GM23248 (cell line): Measurements from ENCODE around the gene ARFGEF3. TPM values are rescaled to one million over a fixed set of nuclear protein-coding genes. Genes with fewer than 3 reads are reported as not detected.
"Not testable (repeated sequence)": the region's sequence is repeated elsewhere in the genome, so short reads cannot be mapped to it uniquely, and the experiment has no call there.

ENCODE experiments used
- DNase-seq: peaks from one replicate; pipeline ENCODE4 v3.0.0-alpha.2; 2015
- H2AFZ ChIP-seq: fragments of 200-600 bp; sonication (generic); 2 replicates; pipeline ENCODE4 v1.6.1; 2016; ENCODE audit warnings: antibody characterized with exemption
- H3F3A ChIP-seq: fragments of 200-600 bp; sonication (generic); 2 replicates; pipeline ENCODE4 v1.6.1; 2016; ENCODE audit warnings: mild to moderate bottlenecking, antibody characterized with exemption, mixed run types; ENCODE audit not compliant: insufficient read depth
- H3K27ac ChIP-seq: fragments of 200-600 bp; sonication (generic); 2 replicates; pipeline ENCODE4 v1.5.1; 2016; ENCODE audit warnings: mild to moderate bottlenecking
- H3K27me3 ChIP-seq: fragments of 200-600 bp; sonication (generic); replicated peaks from 2 replicates; pipeline ENCODE4 v1.6.1; 2016; ENCODE audit warnings: mild to moderate bottlenecking; ENCODE audit not compliant: insufficient read depth
- H3K36me3 ChIP-seq: fragments of 200-600 bp; sonication (generic); 2 replicates; pipeline ENCODE4 v1.6.1; 2016; ENCODE audit warnings: low read depth, mild to moderate bottlenecking
- H3K4me1 ChIP-seq: fragments of 200-600 bp; sonication (generic); 2 replicates; pipeline ENCODE4 v1.6.1; 2016; ENCODE audit warnings: mild to moderate bottlenecking; ENCODE audit not compliant: insufficient read depth
- H3K4me2 ChIP-seq: fragments of 200-600 bp; sonication (generic); one replicate; pipeline ENCODE4 v1.6.1; 2016; ENCODE audit warnings: mild to moderate bottlenecking; ENCODE audit not compliant: unreplicated experiment
- H3K4me3 ChIP-seq: fragments of 200-600 bp; sonication (generic); 2 replicates; pipeline ENCODE4 v1.5.1; 2016; ENCODE audit warnings: mild to moderate bottlenecking
- H3K79me2 ChIP-seq: fragments of 200-600 bp; sonication (generic); 2 replicates; pipeline ENCODE4 v1.6.1; 2016; ENCODE audit warnings: mild to moderate bottlenecking; ENCODE audit not compliant: insufficient read depth
- H3K9ac ChIP-seq: fragments of 200-600 bp; sonication (generic); 2 replicates; pipeline ENCODE4 v1.6.1; 2016; ENCODE audit warnings: mild to moderate bottlenecking
- H3K9me2 ChIP-seq: fragments of 200-600 bp; sonication (generic); 2 replicates; pipeline ENCODE4 v1.6.1; 2016; ENCODE audit warnings: mixed run types, mild to moderate bottlenecking, moderate library complexity; ENCODE audit not compliant: insufficient read depth
- H3K9me3 ChIP-seq: fragments of 200-600 bp; sonication (generic); one replicate; pipeline ENCODE4 v1.6.1; 2017; ENCODE audit warnings: low read depth
- H4K20me1 ChIP-seq: fragments of 200-600 bp; sonication (generic); 2 replicates; pipeline ENCODE4 v1.6.0; 2016; ENCODE audit not compliant: insufficient read depth
- EZH2 ChIP-seq: fragments of 200-600 bp; sonication (generic); IDR thresholded peaks from 2 replicates; pipeline ENCODE4 v1.6.1; 2018; ENCODE audit warnings: antibody characterized with exemption, mild to moderate bottlenecking; ENCODE audit not compliant: insufficient read depth, poor library complexity, severe bottlenecking
- EZH2phosphoT487 ChIP-seq: fragments of 200-600 bp; sonication (generic); IDR thresholded peaks from 2 replicates; pipeline ENCODE4 v1.6.1; 2018; ENCODE audit warnings: antibody characterized with exemption, moderate library complexity, mild to moderate bottlenecking, low read depth; ENCODE audit not compliant: insufficient read depth
- WGBS, 2 experiments: methylation state at CpG; one replicate each; pipeline ENCODE4 v1.1.6; 2015 to 2017; ENCODE audit warnings: low lambda C conversion rate in 2 of 2, low coverage in 1 of 2; ENCODE audit errors: missing lambda C conversion rate in 2 of 2; 5-methylcytosine and 5-hydroxymethylcytosine counted together
- in situ Hi-C: fragments of 300-500 bp; cut with MboI; formaldehyde crosslinking; loops from 2 replicates; pipeline ENCODE4 v1.15.0; 2020
- polyA plus RNA-seq: library from polyadenylated mRNA; unstranded; fragments of >200 nt; fragmentation: Nextera tagmentation; extraction: Ambion mirVana; gene quantifications from 2 replicates; pipeline ENCODE4 v1.2.1, GENCODE V29; 2016
- total RNA-seq: library from RNA; depleted of rRNA; stranded (reverse); fragments of >200 nt; shearing (Covaris generic); gene quantifications from 2 replicates; pipeline ENCODE4 v1.2.3, GENCODE V29; 2014

Gene ARFGEF3
- total and polyA plus RNA-seq, 2 experiments from 2014 or later, result 0.06 to 0.11 TPM

GRCh38 chr6:138287144-138287955, 125.6 kb downstream of the ARFGEF3 start:
- in situ Hi-C loops, result no loop called here
- Histone ChIP-seq H3K4me1 (peaks cover 21% of the 10 kb centered on the region), H3K9me2 (no peaks in the 10 kb centered on the region), H3F3A (peaks cover 12% of the 10 kb centered on the region), H2AFZ (0 out of 2 replicates have a peak overlapping the region, but pooled peaks have one; percentile 2), H3K9ac (no peak overlapping the region), H3K4me3 (no peak overlapping the region), H3K9me3 (no peaks in the 10 kb centered on the region), H3K27me3 (no peaks in the 10 kb centered on the region), H3K27ac (peak overlapping the region; percentile 69; the same call in 1 of the 2 replicates), H3K36me3 (no peaks in the 10 kb centered on the region), H4K20me1 (no peaks in the 10 kb centered on the region), H3K79me2 (no peaks in the 10 kb centered on the region), H3K4me2 (no peak overlapping the region)
- 77 to 85% methylated on average over 11 of the region's 11 CpGs for whole genome bisulfite sequencing, 2 experiments
- DNase-seq, result peak; percentile 52
- no peak for TF ChIP-seq EZH2
- TF ChIP-seq EZH2phosphoT487, result no peak

DNA sequence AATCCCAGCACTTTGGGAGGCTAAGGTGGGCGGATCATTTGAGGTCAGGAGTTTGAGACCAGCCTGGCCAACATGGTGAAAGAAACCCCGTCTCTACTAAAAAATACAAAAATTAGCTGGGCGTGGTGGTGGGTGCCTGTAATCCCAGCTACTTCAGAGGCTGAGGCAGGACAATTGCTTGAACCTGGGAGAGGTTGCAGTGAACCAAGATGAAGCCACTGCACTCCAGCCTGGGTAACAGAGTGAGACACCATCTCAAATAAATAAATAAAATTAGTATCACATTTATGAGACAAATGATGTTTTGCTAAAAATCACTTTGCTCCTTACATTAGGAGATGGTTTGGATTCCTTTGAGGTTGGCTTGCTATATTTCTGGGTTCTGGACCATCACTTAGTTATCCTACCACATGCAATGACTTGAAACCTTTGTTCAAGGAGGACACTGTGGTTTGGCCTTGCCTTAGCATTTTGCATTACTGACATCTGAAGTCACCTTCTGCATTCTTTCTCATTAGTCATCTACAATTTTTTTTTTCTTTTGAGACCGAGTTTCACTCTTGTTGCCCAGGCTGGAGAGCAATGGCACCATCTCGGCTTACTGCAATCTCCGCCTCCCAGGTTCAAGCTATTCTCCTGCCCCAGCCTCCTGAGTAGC, 126.8 kb downstream of the ARFGEF3 start:
- peak overlapping the region; percentile 49 for H3K4me2 ChIP-seq
- H3K36me3 ChIP-seq, H3K9ac ChIP-seq, H3K27me3 ChIP-seq, H3K79me2 ChIP-seq, H3K9me2 ChIP-seq, H2AFZ ChIP-seq, H3K9me3 ChIP-seq, in situ Hi-C loops, H3K4me3 ChIP-seq, H4K20me1 ChIP-seq: not testable (repeated sequence)
- H3K4me1 ChIP-seq, result peaks cover 30% of the 10 kb centered on the region
- H3K27ac ChIP-seq, result peak overlapping the region; percentile 69
- peak; percentile 92 for DNase-seq
- peaks cover 18% of the 10 kb centered on the region for H3F3A ChIP-seq
- 71 to 73% methylated on average over 6 of the region's 6 CpGs for WGBS, 2 experiments

- no peaks in the 10 kb centered on the region for H3K9me2 ChIP-seq
- no peaks in the 10 kb centered on the region for H3K79me2 ChIP-seq
- no peaks in the 10 kb centered on the region for H3K27me3 ChIP-seq
- no peaks in the 10 kb centered on the region for H4K20me1 ChIP-seq
- H3F3A ChIP-seq, result peaks cover 28% of the 10 kb centered on the region
- 74 to 81% methylated on average over 6 of the region's 6 CpGs for WGBS, 2 experiments
- H2AFZ ChIP-seq, result no peak overlapping the region
- peaks cover 42% of the 10 kb centered on the region for H3K4me1 ChIP-seq
- H3K27ac ChIP-seq, result no peak overlapping the region
- no peak overlapping the region for H3K4me3 ChIP-seq
- no peak for DNase-seq
- H3K9me3 ChIP-seq, result no peaks in the 10 kb centered on the region
- in situ Hi-C loops, result no loop called here
- TF ChIP-seq EZH2, result no peak
- TF ChIP-seq EZH2phosphoT487, result no peak
- no peak overlapping the region for H3K9ac ChIP-seq
- H3K4me2 ChIP-seq, result no peak overlapping the region
- H3K36me3 ChIP-seq, result no peaks in the 10 kb centered on the region
These were observed 128.0 kb downstream of the ARFGEF3 start for GRCh38 chr6:138289739-138290138.

GRCh38 chr6:138290423-138290962, 128.8 kb downstream of the ARFGEF3 start:
- H3K27ac ChIP-seq, result no peak overlapping the region
- no peak for TF ChIP-seq EZH2phosphoT487
- no peak for TF ChIP-seq EZH2
- H3F3A ChIP-seq, result peaks cover 28% of the 10 kb centered on the region
- DNase-seq, result no peak
- WGBS, 2 experiments, result 71 to 78% methylated on average over 5 of the region's 5 CpGs
- H3K4me2 ChIP-seq, result no peak overlapping the region
- no peaks in the 10 kb centered on the region for H3K79me2 ChIP-seq
- no peak overlapping the region for H2AFZ ChIP-seq
- no peak overlapping the region for H3K4me3 ChIP-seq
- no peaks in the 10 kb centered on the region for H3K36me3 ChIP-seq
- no peaks in the 10 kb centered on the region for H4K20me1 ChIP-seq
- no peaks in the 10 kb centered on the region for H3K9me3 ChIP-seq
- in situ Hi-C loops, result no loop called here
- no peaks in the 10 kb centered on the region for H3K27me3 ChIP-seq
- no peak overlapping the region for H3K9ac ChIP-seq
- H3K9me2 ChIP-seq, result no peaks in the 10 kb centered on the region
- H3K4me1 ChIP-seq, result peaks cover 44% of the 10 kb centered on the region
